Endothelial cell of umbilical vein (primary cell): ENCODE data around the gene ZNF319. TPM values are rescaled to one million over a fixed set of nuclear protein-coding genes. Genes with fewer than 3 reads are reported as not detected.

Experiments
- BruUV-seq: library from RNA; stranded (reverse); fragments of 400-500 nt; replicated peaks from 2 replicates; lab custom pipeline; 2021; lab: Mats Ljungman, UMichigan
- CTCF ChIA-PET: fragments of 300-600, 350-600 bp; sonication (Branson Sonifier 250); formaldehyde crosslinking; loops from one replicate; lab custom pipeline; 2021; ENCODE audit warnings: antibody characterized with exemption, inconsistent platforms; lab: Charles Lee
- POLR2A ChIA-PET: fragments of 300-600, 350-600 bp; sonication (Branson Sonifier 250); formaldehyde crosslinking; loops from one replicate; lab custom pipeline; 2021; ENCODE audit warnings: antibody characterized with exemption, inconsistent platforms; lab: Charles Lee
- DNase-seq: peaks from one replicate; pipeline ENCODE4 v3.0.0-alpha.2; 2011; ENCODE audit warnings: low read depth, low spot score
- FAIRE-seq: peaks from 2 replicates; lab custom pipeline; 2011; peaks lifted over from hg19 to GRCh38; lab: Jason Lieb, UNC
- H2AFZ ChIP-seq: 2 replicates; pipeline ENCODE4 v1.6.0; 2012; ENCODE audit warnings: low read depth, low read length, control low read depth, inconsistent platforms
- H3K27ac ChIP-seq: 2 replicates; pipeline ENCODE4 v1.5.1; 2011; ENCODE audit warnings: low read depth, mild to moderate bottlenecking, control low read depth, low read length, moderate library complexity; ENCODE audit not compliant: insufficient read depth
- H3K27me3 ChIP-seq, 2 experiments: 2 replicates each; pipeline versions ENCODE4 v1.6.0 to v1.6.1; 2011; ENCODE audit warnings: low read length in 2 of 2, mixed read lengths in 1 of 2; ENCODE audit not compliant: control insufficient read depth in 2 of 2, insufficient read depth in 2 of 2
- H3K36me3 ChIP-seq, 2 experiments: 2 replicates in 1 of 2; 3 replicates in 1 of 2; pipeline ENCODE4 v1.5.1; 2011; ENCODE audit warnings: low read length in 2 of 2, mild to moderate bottlenecking in 1 of 2, moderate library complexity in 1 of 2; ENCODE audit not compliant: control insufficient read depth in 2 of 2, insufficient read depth in 2 of 2; ENCODE audit errors: extremely low read depth in 1 of 2
- H3K4me1 ChIP-seq: 3 replicates; pipeline ENCODE4 v1.5.1; 2011; ENCODE audit warnings: mild to moderate bottlenecking, low read length; ENCODE audit not compliant: control insufficient read depth, insufficient read depth; ENCODE audit errors: extremely low read depth
- H3K4me2 ChIP-seq: 2 replicates; pipeline ENCODE4 v1.6.1; 2011; ENCODE audit warnings: low read length, control low read depth, mixed read lengths; ENCODE audit not compliant: insufficient read depth
- H3K4me3 ChIP-seq, 3 experiments: fragments of 200-600 bp in 1 of 3; sonication (generic), shearing (Covaris generic) in 1 of 3; replicated peaks in 1 of 3; 2 replicates each; pipeline ENCODE4 v1.5.1; 2011 to 2016; ENCODE audit warnings: control low read depth in 3 of 3, low read length in 3 of 3, mild to moderate bottlenecking in 2 of 3, inconsistent platforms in 1 of 3, low read depth in 1 of 3, moderate library complexity in 1 of 3; ENCODE audit not compliant: insufficient read depth in 1 of 3
- H3K79me2 ChIP-seq: 2 replicates; pipeline ENCODE4 v1.6.0; 2012; ENCODE audit warnings: low read length, inconsistent platforms; ENCODE audit not compliant: control insufficient read depth, insufficient read depth
- H3K9ac ChIP-seq: replicated peaks from 2 replicates; pipeline ENCODE3; 2011; ENCODE audit warnings: low read length, control low read depth; ENCODE audit not compliant: insufficient read depth; ENCODE audit errors: extremely low read depth
- H3K9me1 ChIP-seq: replicated peaks from 3 replicates; pipeline ENCODE4 v1.6.0; 2011; ENCODE audit warnings: mild to moderate bottlenecking, low read length; ENCODE audit not compliant: control insufficient read depth, insufficient read depth; ENCODE audit errors: extremely low read depth
- H3K9me3 ChIP-seq: replicated peaks from 2 replicates; pipeline ENCODE4 v1.5.1; 2012; ENCODE audit warnings: low read length, inconsistent platforms; ENCODE audit not compliant: control insufficient read depth, insufficient read depth
- H4K20me1 ChIP-seq: replicated peaks from 2 replicates; pipeline ENCODE3; 2011; ENCODE audit warnings: mild to moderate bottlenecking, low read length; ENCODE audit not compliant: control insufficient read depth, insufficient read depth; ENCODE audit errors: extremely low read depth
- EZH2 ChIP-seq: IDR thresholded peaks from 2 replicates; pipeline ENCODE4 v1.6.1; 2012; ENCODE audit warnings: borderline replicate concordance, low read depth, mild to moderate bottlenecking, moderate library complexity, low read length, inconsistent platforms; ENCODE audit not compliant: severe bottlenecking
- GATA2 ChIP-seq: IDR thresholded peaks from 2 replicates; pipeline ENCODE4 v1.7.0; 2011; ENCODE audit warnings: low read depth, mild to moderate bottlenecking, moderate library complexity, mixed read lengths, low read length; ENCODE audit not compliant: insufficient read length, insufficient read depth
- MYC ChIP-seq: IDR thresholded peaks from one replicate; pipeline ENCODE4 v1.6.1; 2011; ENCODE audit warnings: mild to moderate bottlenecking, low read depth, low read length
- POLR2A ChIP-seq: IDR thresholded peaks from 2 replicates; pipeline ENCODE4 v1.6.1; 2012; ENCODE audit warnings: low read depth, mild to moderate bottlenecking, control low read depth, low read length
- dilution Hi-C: fragments of 300-500 bp; cut with MboI; formaldehyde crosslinking; loops from one replicate; pipeline ENCODE4 v1.15.0; 2019; ENCODE audit warnings: low sequenced_read_pairs; ENCODE audit not compliant: extremely low pct_ligation_motif_present
- intact Hi-C: fragments of 100-400 bp; cut with micrococcal nuclease; formaldehyde crosslinking; loops from one replicate; pipeline ENCODE4 v1.10.0; 2022
- polyA plus RNA-seq, 4 experiments: library from polyadenylated mRNA; depleted of rRNA in 3 of 4; stranded (reverse) in 3 of 4; unstranded in 1 of 4; fragments of >200 nt; gene quantifications; 2 replicates each; pipeline versions ENCODE4 v1.2.1 to v1.2.3, GENCODE V29; 2011 to 2012; ENCODE audit warnings: missing spikeins in 1 of 4
- total RNA-seq: library from RNA; stranded (reverse); gene quantifications from 2 replicates; pipeline ENCODE4 v1.2.3, GENCODE V29; 2021
- TF ChIP-seq, protein P1 (sequence below), 2 donors: IDR thresholded peaks; 1 replicate in 1 of 2; 2 replicates in 1 of 2; pipeline ENCODE4 v1.5.1; 2011; ENCODE audit warnings: low read length in 2 of 2, mild to moderate bottlenecking in 2 of 2, moderate library complexity in 2 of 2, control low read depth in 1 of 2, inconsistent platforms in 1 of 2, low read depth in 1 of 2; ENCODE audit not compliant: insufficient read depth in 1 of 2; ENCODE audit errors: extremely low read depth in 1 of 2

Gene ZNF319
- total and polyA plus RNA-seq, 2 donors (not counting 3 experiments of a cell fraction or from before 2014, with no cell fraction given): 5.4 to 9.9 TPM

DNA sequence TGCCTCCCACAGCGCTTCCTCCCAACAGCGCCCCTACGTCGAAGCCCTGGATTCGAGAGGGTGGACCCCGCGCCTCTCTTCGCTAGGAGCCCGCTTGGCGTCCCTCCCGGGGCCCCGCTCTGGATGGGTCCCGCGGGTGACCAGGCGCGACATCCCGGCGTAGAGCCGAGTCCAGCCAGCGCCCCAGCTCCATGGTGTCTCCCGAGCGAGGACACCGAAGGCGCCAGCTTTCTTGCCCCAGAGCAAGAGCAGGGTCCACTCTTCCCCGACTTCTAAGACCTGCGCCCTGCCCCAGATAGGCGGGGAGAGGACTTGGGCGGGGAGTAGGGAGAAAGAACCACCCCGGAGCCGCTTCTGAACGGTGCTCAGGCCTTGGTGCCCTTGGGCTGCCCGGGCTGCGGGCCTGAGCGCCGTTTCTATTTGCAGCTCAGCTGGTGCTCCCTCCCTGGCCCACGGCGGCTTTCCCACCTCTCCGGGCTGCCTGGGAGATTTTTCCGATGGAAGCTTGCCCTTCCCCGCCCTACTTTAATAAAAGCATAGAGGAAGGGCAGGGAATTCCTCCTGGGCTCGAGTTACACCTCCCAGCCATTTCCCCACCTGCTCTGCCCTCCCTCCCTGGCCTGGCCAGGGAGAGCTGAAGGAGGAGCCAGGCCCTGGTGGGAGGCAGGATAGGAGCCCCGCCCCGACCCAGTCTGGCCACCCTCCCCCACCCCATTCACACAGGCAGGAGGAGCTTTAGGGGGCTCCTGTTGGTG lies 26.9 kb upstream of the ZNF319 start:
- POLR2A ChIA-PET: interaction anchor here (0.6 to 2.0 kb wide), 2 partner anchors 38 to 102 kb away, joined by 4 to 8 read pairs; partner anchors contain the start of gene CFAP20
- Histone ChIP-seq H3K9ac (no peak overlapping the region), H3K4me1 (peaks cover 17% of the 10 kb centered on the region), H4K20me1 (no peaks in the 10 kb centered on the region), H3K4me2 (peak overlapping the region; percentile 12), H3K9me3 (no peaks in the 10 kb centered on the region), H3K9me1 (no peaks in the 10 kb centered on the region), H3K36me3 (no peaks in the 10 kb centered on the region), H3K27me3 (peaks cover 0 to 8% of the 10 kb centered on the region in 2 experiments), H3K27ac (no peak overlapping the region), H3K79me2 (no peaks in the 10 kb centered on the region), H2AFZ (peak overlapping the region; percentile 22), H3K4me3 (peak overlapping the region in 1 of 3 experiments; percentile 64)
- dilution Hi-C loops (no loop called here), intact Hi-C loops (loop anchor here (2.0 kb wide), 1 partner anchor 69 kb away; no protein-coding TSS in a partner anchor)
- CTCF ChIA-PET: interaction anchor here (0.6 to 3.0 kb wide), 7 partner anchors 22 to 729 kb away, joined by 3 to 54 read pairs (median 4); partner anchors contain the start of gene CFAP20
- no peak for DNase-seq
- BruUV-seq: no TSS peak
- TF ChIP-seq EZH2 (peak; percentile 55), GATA2 (no peak)
- no peak for FAIRE-seq

DNA sequence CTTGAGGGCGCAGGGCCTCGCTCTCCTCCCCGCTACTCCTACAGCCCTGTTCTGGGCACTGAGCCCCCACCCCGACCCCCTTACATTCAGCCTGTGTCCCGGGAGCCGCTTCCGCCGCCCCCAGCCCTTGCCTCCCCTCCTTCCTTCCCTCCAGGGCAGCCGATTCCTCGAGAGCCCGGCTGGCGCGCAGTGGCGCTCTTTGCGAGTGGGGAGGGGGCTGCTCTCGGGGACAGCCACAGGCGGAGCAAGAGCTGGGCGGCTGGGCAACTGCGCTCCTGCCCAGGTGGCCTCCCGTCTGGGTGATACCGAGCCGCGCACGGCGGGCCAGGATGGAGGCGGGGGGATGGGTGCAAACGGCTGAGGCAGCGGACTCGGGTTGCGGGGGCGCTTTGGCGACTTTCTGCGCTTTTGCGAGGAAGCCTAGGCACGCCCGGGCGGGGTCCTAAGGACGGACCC lies 26.3 kb upstream of the ZNF319 start:
- FAIRE-seq (no peak), DNase-seq (no peak)
- TF ChIP-seq POLR2A (no peak), MYC (no peak)
- TF ChIP-seq, protein P1, sequence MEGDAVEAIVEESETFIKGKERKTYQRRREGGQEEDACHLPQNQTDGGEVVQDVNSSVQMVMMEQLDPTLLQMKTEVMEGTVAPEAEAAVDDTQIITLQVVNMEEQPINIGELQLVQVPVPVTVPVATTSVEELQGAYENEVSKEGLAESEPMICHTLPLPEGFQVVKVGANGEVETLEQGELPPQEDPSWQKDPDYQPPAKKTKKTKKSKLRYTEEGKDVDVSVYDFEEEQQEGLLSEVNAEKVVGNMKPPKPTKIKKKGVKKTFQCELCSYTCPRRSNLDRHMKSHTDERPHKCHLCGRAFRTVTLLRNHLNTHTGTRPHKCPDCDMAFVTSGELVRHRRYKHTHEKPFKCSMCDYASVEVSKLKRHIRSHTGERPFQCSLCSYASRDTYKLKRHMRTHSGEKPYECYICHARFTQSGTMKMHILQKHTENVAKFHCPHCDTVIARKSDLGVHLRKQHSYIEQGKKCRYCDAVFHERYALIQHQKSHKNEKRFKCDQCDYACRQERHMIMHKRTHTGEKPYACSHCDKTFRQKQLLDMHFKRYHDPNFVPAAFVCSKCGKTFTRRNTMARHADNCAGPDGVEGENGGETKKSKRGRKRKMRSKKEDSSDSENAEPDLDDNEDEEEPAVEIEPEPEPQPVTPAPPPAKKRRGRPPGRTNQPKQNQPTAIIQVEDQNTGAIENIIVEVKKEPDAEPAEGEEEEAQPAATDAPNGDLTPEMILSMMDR (IDR thresholded peaks at IDR 0.05; ENCODE audit: extremely low read depth in 1 of 2, insufficient read depth in 1 of 2, low read depth in 1 of 2, low read length in 2 of 2): peak in 1 of 2 donors; percentile 5
- Histone ChIP-seq H3K36me3 (no peaks in the 10 kb centered on the region), H3K27me3 (peaks cover 0 to 8% of the 10 kb centered on the region in 2 experiments), H4K20me1 (no peaks in the 10 kb centered on the region), H2AFZ (peak overlapping the region; percentile 81), H3K79me2 (no peaks in the 10 kb centered on the region), H3K27ac (no peak overlapping the region), H3K4me3 (peak overlapping the region in 2 of 3 experiments; percentile 51 to 64), H3K4me2 (peak overlapping the region; percentile 84), H3K9me1 (no peaks in the 10 kb centered on the region), H3K9me3 (no peaks in the 10 kb centered on the region), H3K4me1 (peaks cover 19% of the 10 kb centered on the region), H3K9ac (no peak overlapping the region)
- dilution Hi-C loops (no loop called here), intact Hi-C loops (loop anchor here (1.0 to 2.0 kb wide), 2 partner anchors 55 to 70 kb away; no protein-coding TSS in a partner anchor)
- CTCF ChIA-PET: interaction anchor here (1.2 to 5.6 kb wide), 5 partner anchors 23 to 101 kb away, joined by 3 to 54 read pairs (median 6); partner anchors contain the start of gene CFAP20
- BruUV-seq: no TSS peak
- POLR2A ChIA-PET: interaction anchor here (1.0 to 2.0 kb wide), 2 partner anchors 95 to 103 kb away, joined by 3 to 8 read pairs; partner anchors contain the start of gene CFAP20
